Erythroblast (primary cell): ENCODE data around the gene ANO1.

Experiments used
- GATA1 ChIP-seq: IDR thresholded peaks from 2 replicates; pipeline ENCODE4 v1.6.1; 2011; ENCODE audit warnings: low read depth, mild to moderate bottlenecking, control low read depth, low read length, moderate library complexity
- POLR2A ChIP-seq: IDR thresholded peaks from 2 replicates; pipeline ENCODE4 v1.6.1; 2011; ENCODE audit warnings: mild to moderate bottlenecking, low read length

GRCh38 chr11:70120674-70121073 is 42.6 kb downstream of the ANO1 start:
- no peak for TF ChIP-seq POLR2A
- no peak for TF ChIP-seq GATA1
